ENCODE data around the gene GSTA2.
A peak's percentile ranks its signal among the peaks of the same experiment; 100 is the strongest.

GSTA2 gene

DNA sequence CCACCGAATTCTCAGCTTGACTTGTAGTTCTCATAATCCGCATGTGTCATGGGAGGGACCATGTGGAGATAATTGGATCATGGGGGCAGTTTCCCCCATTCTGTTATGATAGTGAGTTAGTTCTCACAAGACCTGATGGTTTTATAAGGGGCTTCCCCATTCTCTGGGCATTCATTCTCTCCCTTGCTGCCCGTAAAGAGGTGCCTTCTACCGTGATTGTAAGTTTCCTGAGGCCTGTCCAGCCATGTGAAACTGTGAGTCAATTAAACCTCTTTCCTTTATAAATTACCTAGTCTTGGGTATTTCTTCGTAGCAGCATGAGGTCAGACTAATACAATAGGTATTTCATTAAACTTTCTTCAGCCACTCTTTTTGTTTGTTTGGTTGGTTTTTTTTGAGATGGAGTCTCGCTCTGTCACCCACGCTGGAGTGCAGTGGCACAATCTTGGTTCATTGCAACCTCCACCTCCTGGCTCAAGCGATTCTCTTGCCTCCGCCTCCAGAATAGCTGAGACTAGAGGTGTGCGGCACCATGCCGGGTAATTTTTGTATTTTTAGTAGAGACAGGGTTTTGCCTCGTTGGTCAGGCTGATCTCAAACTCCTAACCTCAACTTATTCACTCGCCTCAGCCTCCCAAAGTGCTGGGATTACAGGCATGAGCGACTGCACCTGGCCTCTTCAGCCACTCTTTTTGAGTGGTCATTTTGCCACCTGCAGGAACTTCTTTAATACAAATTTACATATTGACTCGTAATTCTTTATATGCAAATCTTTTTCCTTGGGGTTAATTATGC, 36.3 kb downstream of the GSTA2 start:
- no peak for DNase-seq (ENCODE audit: extremely low read depth, low read depth)
- H3K4me3 ChIP-seq (replicated peaks; ENCODE audit: low read depth, low read length): no peak overlapping the region
- TF ChIP-seq, protein P1, sequence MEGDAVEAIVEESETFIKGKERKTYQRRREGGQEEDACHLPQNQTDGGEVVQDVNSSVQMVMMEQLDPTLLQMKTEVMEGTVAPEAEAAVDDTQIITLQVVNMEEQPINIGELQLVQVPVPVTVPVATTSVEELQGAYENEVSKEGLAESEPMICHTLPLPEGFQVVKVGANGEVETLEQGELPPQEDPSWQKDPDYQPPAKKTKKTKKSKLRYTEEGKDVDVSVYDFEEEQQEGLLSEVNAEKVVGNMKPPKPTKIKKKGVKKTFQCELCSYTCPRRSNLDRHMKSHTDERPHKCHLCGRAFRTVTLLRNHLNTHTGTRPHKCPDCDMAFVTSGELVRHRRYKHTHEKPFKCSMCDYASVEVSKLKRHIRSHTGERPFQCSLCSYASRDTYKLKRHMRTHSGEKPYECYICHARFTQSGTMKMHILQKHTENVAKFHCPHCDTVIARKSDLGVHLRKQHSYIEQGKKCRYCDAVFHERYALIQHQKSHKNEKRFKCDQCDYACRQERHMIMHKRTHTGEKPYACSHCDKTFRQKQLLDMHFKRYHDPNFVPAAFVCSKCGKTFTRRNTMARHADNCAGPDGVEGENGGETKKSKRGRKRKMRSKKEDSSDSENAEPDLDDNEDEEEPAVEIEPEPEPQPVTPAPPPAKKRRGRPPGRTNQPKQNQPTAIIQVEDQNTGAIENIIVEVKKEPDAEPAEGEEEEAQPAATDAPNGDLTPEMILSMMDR (IDR thresholded peaks at IDR 0.05; ENCODE audit: low read depth, low read length, missing control alignments): no peak

DNA sequence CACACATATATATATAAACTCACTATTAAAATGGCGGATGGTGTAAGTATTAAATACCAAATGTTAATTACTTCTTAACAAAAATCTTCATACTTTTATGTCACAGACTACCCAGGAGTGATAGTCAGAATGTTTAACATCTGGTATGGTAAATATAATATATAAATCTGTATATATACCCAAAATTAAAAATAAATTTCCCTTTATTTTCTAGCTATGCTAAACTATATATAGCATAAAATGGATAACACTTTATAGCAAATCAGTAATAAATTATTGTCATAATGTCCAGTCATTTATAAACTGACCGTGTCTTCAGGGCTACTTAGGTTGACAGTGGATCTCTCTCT, 37.1 kb downstream of the GSTA2 start:
- TF ChIP-seq, protein P1 (IDR thresholded peaks at IDR 0.05; ENCODE audit: low read depth, low read length, missing control alignments): no peak
- H3K4me3 ChIP-seq (replicated peaks; ENCODE audit: low read depth, low read length): no peak overlapping the region

DNA sequence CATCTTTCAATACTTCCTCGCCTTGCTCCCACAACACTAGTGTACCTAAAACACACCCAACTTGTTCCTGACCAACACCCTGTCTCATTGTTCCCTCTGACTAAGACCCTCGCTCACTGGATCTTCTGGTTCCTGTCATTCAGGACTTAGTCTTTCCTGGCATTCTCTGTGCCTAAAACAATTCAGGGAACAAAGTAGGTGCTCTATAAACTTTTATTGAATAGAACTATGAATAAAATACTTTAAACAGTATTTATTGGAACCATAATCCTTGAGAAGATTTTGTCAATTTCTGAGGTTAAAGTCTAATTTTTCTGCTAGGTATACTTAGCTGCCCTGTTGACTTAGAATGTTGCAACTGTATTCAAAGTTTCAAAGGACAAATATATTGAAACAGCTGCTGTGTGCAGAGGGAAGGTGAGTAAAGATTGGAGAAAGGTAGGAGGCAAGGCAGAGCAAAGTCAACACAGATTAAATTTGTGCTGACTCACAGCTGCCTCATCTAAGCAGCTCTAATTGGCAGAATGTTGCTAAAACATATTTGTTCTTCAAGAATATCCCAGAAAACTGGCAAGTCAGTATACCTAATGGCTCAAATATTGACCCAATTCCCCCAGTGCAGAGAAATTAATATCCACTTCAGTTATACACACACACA, 37.6 kb downstream of the GSTA2 start:
- TF ChIP-seq, protein P1 (IDR thresholded peaks at IDR 0.05; ENCODE audit: low read depth, low read length, missing control alignments): no peak
- no peak overlapping the region for H3K4me3 ChIP-seq (replicated peaks; ENCODE audit: low read depth, low read length)
- DNase-seq (ENCODE audit: extremely low read depth, low read depth): no peak

More for the DNA sequence above, 37.1 kb downstream of the GSTA2 start:
- DNase-seq (ENCODE audit: extremely low read depth, low read depth): no peak

DNA sequence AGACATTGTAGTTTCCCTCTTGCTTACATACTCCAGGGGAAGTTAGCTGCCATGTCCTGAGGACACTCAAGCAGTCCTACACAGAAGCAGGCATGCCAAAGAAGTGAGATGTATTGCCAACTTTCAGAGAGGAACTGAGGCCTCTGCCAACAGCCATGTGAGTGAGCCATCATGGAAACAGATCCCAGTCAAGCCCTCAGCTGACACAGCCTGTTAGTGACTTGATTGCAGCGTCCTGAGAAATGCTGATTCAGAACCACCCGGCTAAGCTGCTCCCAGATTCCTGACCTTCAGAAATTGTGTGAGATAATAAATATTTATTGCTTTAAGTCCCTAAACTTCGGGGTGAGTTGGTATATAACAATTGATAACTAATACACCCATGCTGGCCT, 38.1 kb downstream of the GSTA2 start:
- no peak overlapping the region for H3K4me3 ChIP-seq (replicated peaks; ENCODE audit: low read depth, low read length)
- DNase-seq (ENCODE audit: extremely low read depth, low read depth): no peak
- TF ChIP-seq, protein P1 (IDR thresholded peaks at IDR 0.05; ENCODE audit: low read depth, low read length, missing control alignments): no peak

DNA sequence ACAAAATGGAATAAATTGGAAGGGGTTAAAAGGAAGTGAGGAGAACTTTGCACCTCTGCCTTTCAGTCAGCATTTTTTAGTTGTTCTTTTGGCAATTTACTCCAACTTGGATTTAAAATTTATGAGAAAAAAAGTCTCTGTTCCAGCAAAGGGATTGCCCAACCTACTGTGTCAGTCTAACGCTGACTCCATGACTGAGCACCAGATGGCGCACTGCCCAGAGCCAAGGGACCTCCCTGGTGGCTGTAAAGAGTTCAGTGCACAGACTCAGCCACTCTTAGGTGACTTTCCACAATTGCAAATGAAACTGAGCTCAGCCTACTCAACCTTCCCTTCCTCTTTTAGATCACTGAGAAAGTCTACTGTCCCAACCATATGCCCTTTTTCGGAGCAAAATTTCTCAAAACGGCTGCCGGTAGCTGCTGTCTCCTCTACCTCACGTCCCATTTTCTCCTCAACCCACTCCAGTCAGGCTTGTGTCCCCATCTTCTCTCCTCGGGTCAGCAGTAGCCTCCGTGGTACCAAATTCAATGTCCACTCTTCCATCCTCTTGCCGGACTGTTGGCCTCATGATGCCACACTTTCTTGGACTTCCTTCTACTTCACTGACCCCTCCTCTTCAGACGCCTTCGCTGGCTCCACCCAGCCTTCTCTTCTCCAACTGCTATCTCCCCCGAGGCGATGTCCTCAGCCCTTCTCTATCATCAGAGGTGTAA, 38.7 kb downstream of the GSTA2 start:
- no peak overlapping the region for H3K4me3 ChIP-seq (replicated peaks; ENCODE audit: low read depth, low read length)
- TF ChIP-seq, protein P1 (IDR thresholded peaks at IDR 0.05; ENCODE audit: low read depth, low read length, missing control alignments): peak; percentile 87

DNA sequence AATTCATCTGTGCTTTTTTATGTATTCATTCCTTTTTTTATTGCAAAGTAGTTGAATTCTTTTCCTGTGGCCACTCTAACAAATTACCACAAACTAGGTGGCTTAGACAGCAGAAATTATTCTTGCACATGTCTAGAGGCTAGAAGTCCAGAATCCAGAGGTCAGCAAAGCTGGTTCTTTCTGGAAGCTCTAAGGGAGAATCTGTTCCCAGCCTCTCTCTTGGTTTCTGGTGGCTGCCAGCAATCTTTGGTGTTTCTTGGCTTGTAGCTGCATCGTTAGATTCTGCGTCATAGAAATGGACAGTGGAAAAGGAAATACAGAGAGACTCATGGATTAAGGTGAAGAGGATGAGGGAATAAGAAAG, 39.3 kb downstream of the GSTA2 start:
- no peak overlapping the region for H3K4me3 ChIP-seq (replicated peaks; ENCODE audit: low read depth, low read length)
- TF ChIP-seq, protein P1 (IDR thresholded peaks at IDR 0.05; ENCODE audit: low read depth, low read length, missing control alignments): no peak
- no peak for DNase-seq (ENCODE audit: extremely low read depth, low read depth)

More for the DNA sequence above, 38.7 kb downstream of the GSTA2 start:
- DNase-seq (ENCODE audit: extremely low read depth, low read depth): peak; percentile 38

Measured in HFF-Myc (cell line).